Endodermal cell (in vitro differentiated cells): Measurements from ENCODE around the gene DHX57. TPM values are rescaled to one million over a fixed set of nuclear protein-coding genes. Genes with fewer than 3 reads are reported as not detected.

Experiments used
- DNase-seq: peaks from one replicate; pipeline ENCODE4 v3.0.0-alpha.2; 2017
- H3K27ac ChIP-seq: 2 replicates; pipeline ENCODE4 v1.5.1; 2013; ENCODE audit warnings: mild to moderate bottlenecking, low read depth, low read length, moderate library complexity
- H3K27me3 ChIP-seq: 2 replicates; pipeline ENCODE4 v1.6.1; 2013; ENCODE audit warnings: mild to moderate bottlenecking, low read length, moderate library complexity; ENCODE audit not compliant: insufficient read depth, control insufficient read depth, poor library complexity, severe bottlenecking
- H3K36me3 ChIP-seq: 2 replicates; pipeline ENCODE4 v1.7.0; 2013; ENCODE audit warnings: mild to moderate bottlenecking, low read length, moderate library complexity; ENCODE audit not compliant: control insufficient read depth, insufficient read depth
- H3K4me1 ChIP-seq: one replicate; pipeline ENCODE4 v1.7.0; 2013; ENCODE audit warnings: low read length; ENCODE audit not compliant: control insufficient read depth, insufficient read depth
- H3K4me3 ChIP-seq: 2 replicates; pipeline ENCODE4 v1.5.1; 2013; ENCODE audit warnings: mild to moderate bottlenecking, low read length, moderate library complexity
- H3K9ac ChIP-seq: 2 replicates; pipeline ENCODE4 v1.6.1; 2013; ENCODE audit warnings: mild to moderate bottlenecking, low read length, moderate library complexity; ENCODE audit not compliant: poor library complexity, severe bottlenecking; ENCODE audit errors: extremely low read depth
- H3K9me3 ChIP-seq: 2 replicates; pipeline ENCODE4 v1.6.1; 2013; ENCODE audit warnings: mild to moderate bottlenecking, low read length, moderate library complexity; ENCODE audit not compliant: control insufficient read depth
- H3K27ac Mint-ChIP-seq: 2 replicates; pipeline ENCODE4 v1.8.0; 2020; ENCODE audit warnings: mixed read lengths
- H3K27me3 Mint-ChIP-seq: 2 replicates; pipeline ENCODE4 v1.8.0; 2021; ENCODE audit warnings: mild to moderate bottlenecking, mixed read lengths; ENCODE audit not compliant: insufficient read depth
- H3K36me3 Mint-ChIP-seq: 2 replicates; pipeline ENCODE4 v1.8.0; 2020; ENCODE audit warnings: low read depth, mixed read lengths
- H3K4me1 Mint-ChIP-seq: 2 replicates; pipeline ENCODE4 v1.8.0; 2020; ENCODE audit warnings: mixed read lengths
- H3K4me3 Mint-ChIP-seq: 2 replicates; pipeline ENCODE4 v1.8.0; 2020; ENCODE audit warnings: mild to moderate bottlenecking, moderate library complexity, mixed read lengths
- H3K9me3 Mint-ChIP-seq: 2 replicates; pipeline ENCODE4 v1.8.0; 2020; ENCODE audit warnings: mild to moderate bottlenecking, mixed read lengths
- CTCF ChIP-seq: fragments of 200-600 bp; sonication (generic); conservative IDR thresholded peaks from 2 replicates; pipeline ENCODE4 v1.5.0; 2021; ENCODE audit warnings: antibody characterized with exemption, mild to moderate bottlenecking
- whole genome bisulfite sequencing, 2 experiments: methylation state at CpG; one replicate each; pipeline versions ENCODE4 v1.1.5 to v1.1.7; 2013; ENCODE audit warnings: missing lambda C conversion rate in 2 of 2, mixed read lengths in 1 of 2; ENCODE audit not compliant: insufficient coverage in 1 of 2, insufficient read length in 1 of 2; 5-methylcytosine and 5-hydroxymethylcytosine counted together
- total RNA-seq, 2 donors: library from RNA; stranded (reverse); fragmentation: NEBNext Ultra II Directional in 1 of 2; extraction: Animal tissue kit (Norgen Biotek cat#: 25700) in 1 of 2; gene quantifications; 2 replicates in 1 of 2; 3 replicates in 1 of 2; pipeline ENCODE4 v1.2.1, GENCODE V29; 2021

DHX57 gene
- total RNA-seq, 2 donors from 2014 or later, result 35.4 to 45.7 TPM

DNA sequence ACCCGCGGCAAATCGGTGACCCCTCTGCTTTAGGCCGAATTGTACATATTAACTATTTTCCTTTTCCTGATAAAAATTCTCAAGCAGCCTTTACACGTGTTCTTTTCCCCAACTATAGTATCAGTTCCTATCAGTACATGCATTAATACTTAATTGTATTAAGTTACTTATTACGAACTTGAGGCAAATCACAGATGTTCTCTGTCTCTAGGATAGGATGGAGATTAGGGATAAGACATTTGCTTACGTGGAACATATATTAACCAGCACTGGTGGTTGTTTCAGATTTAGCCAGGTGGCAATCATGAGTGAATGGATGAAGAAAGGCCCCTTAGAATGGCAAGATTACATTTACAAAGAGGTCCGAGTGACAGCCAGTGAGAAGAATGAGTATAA lies 97.0 kb downstream of the DHX57 start:
- peak overlapping the region; percentile 81 for H3K27ac Mint-ChIP-seq
- no peak for DNase-seq
- H3K4me1 Mint-ChIP-seq, result peaks cover 9% of the 10 kb centered on the region
- Histone ChIP-seq H3K36me3 (peaks cover 7% of the 10 kb centered on the region), H3K27ac (no peak overlapping the region), H3K4me1 (peaks cover 3% of the 10 kb centered on the region), H3K4me3 (peak overlapping the region; percentile 94), H3K27me3 (peaks cover 22% of the 10 kb centered on the region), H3K9ac (peak overlapping the region; percentile 53), H3K9me3 (no peaks in the 10 kb centered on the region)
- H3K27me3 Mint-ChIP-seq, result peaks cover 18% of the 10 kb centered on the region
- peaks cover 16% of the 10 kb centered on the region for H3K36me3 Mint-ChIP-seq
- H3K4me3 Mint-ChIP-seq, result peak overlapping the region; percentile 86
- H3K9me3 Mint-ChIP-seq, result no peaks in the 10 kb centered on the region
- TF ChIP-seq CTCF, result no peak
- 35 to 41% methylated on average over 7 to 8 of the region's 8 CpGs for WGBS, 2 experiments

DNA sequence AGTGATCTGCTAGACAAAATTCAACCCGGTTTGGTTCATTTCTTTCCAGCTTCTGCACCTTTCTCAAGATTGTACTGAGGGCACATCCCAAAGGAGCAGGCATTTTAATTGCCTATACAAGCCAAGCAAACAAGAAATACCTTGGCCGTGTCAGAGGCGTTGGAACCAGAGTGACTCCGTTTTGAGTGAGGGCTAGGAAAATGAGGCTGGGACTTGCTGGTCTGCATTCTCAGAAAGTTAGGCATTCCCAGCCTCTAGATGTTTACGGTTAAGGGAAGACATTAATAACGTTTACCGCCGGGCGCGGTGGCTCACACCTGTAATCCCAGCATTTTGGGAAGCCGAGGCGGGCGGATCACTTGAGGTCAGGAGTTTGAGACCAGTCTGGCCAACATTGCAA lies 99.2 kb downstream of the DHX57 start:
- Mint-ChIP-seq H3K9me3 (no peaks in the 10 kb centered on the region), H3K4me3 (no peak overlapping the region), H3K4me1 (peaks cover 9% of the 10 kb centered on the region), H3K27ac (no peak overlapping the region), H3K36me3 (peaks cover 7% of the 10 kb centered on the region), H3K27me3 (peaks cover 18% of the 10 kb centered on the region)
- Histone ChIP-seq H3K4me3 (no peak overlapping the region), H3K4me1 (peaks cover 3% of the 10 kb centered on the region), H3K27me3 (peaks cover 22% of the 10 kb centered on the region), H3K27ac (no peak overlapping the region), H3K36me3 (peaks cover 4% of the 10 kb centered on the region), H3K9ac (no peak overlapping the region), H3K9me3 (no peaks in the 10 kb centered on the region)
- no peak for DNase-seq
- no peak for TF ChIP-seq CTCF
- WGBS, 2 experiments, result 89 to 91% methylated on average over 8 to 13 of the region's 13 CpGs

- H3K4me1 ChIP-seq, result peaks cover 3% of the 10 kb centered on the region
- no peak overlapping the region for H3K4me3 Mint-ChIP-seq
- peaks cover 9% of the 10 kb centered on the region for H3K4me1 Mint-ChIP-seq
- no peak for DNase-seq
- H3K4me3 ChIP-seq, result no peak overlapping the region
- WGBS, 2 experiments, result 88 to 89% methylated on average over 4 to 7 of the region's 7 CpGs
- H3K9ac ChIP-seq, result no peak overlapping the region
- peaks cover 3% of the 10 kb centered on the region for H3K36me3 Mint-ChIP-seq
- no peak overlapping the region for H3K27ac Mint-ChIP-seq
- H3K27me3 Mint-ChIP-seq, result peaks cover 18% of the 10 kb centered on the region
- peaks cover 22% of the 10 kb centered on the region for H3K27me3 ChIP-seq
- no peaks in the 10 kb centered on the region for H3K36me3 ChIP-seq
- no peaks in the 10 kb centered on the region for H3K9me3 ChIP-seq
- H3K9me3 Mint-ChIP-seq, result no peaks in the 10 kb centered on the region
- H3K27ac ChIP-seq, result no peak overlapping the region
- TF ChIP-seq CTCF, result no peak
Observed at GRCh38 chr2:38775921-38776225, 99.9 kb downstream of the DHX57 start.
